HepG2 (cell line): ENCODE measurements around the gene TALDO1. TPM values are rescaled to one million over a fixed set of nuclear protein-coding genes. Genes with fewer than 3 reads are reported as not detected.

Experiments used
- ATAC-seq: fragments of 200-7000 bp; cut with Tn5 transposase; 3 replicates; pipeline ENCODE4 v1.9.1; 2020; ENCODE audit warnings: mild to moderate bottlenecking, moderate library complexity
- BruUV-seq: library from RNA; stranded (reverse); fragments of 400-500 nt; replicated peaks from 2 replicates; lab custom pipeline; 2021; lab: Mats Ljungman, UMichigan
- CTCF ChIA-PET: fragments of 300-600 bp; formaldehyde crosslinking; extraction: SDS; loops from one replicate; lab custom pipeline; 2021; ENCODE audit warnings: low total read pairs, inconsistent platforms, low intra/inter-chr PET ratio; lab: Yijun Ruan, JAX
- POLR2A ChIA-PET: fragments of 350-600 bp; sonication (Branson Sonifier 250); formaldehyde crosslinking; loops from one replicate; lab custom pipeline; 2020; ENCODE audit warnings: antibody characterized with exemption, inconsistent platforms; lab: Yijun Ruan, JAX
- DNase-seq: peaks from one replicate; pipeline ENCODE4 v3.0.0-alpha.2; 2015; ENCODE audit warnings: low spot score
- FAIRE-seq: peaks from 3 replicates; lab custom pipeline; 2011; peaks lifted over from hg19 to GRCh38; lab: Jason Lieb, UNC
- H2AFZ ChIP-seq: one replicate; pipeline ENCODE4 v1.6.1; 2011; ENCODE audit warnings: low read length, inconsistent platforms
- H3K27ac ChIP-seq: fragments of 300-600 bp; 3 replicates; pipeline ENCODE4 v1.8.0; 2011; ENCODE audit warnings: mixed run types, mild to moderate bottlenecking, mixed read lengths, low read length, inconsistent platforms; ENCODE audit not compliant: insufficient read depth; ENCODE audit errors: extremely low read length
- H3K27me3 ChIP-seq, 2 experiments: fragments of 200-600 bp in 1 of 2; 2 replicates in 1 of 2; 3 replicates in 1 of 2; pipeline versions ENCODE4 v1.6.0 to v1.8.0; 2011; ENCODE audit warnings: low read length in 2 of 2, mild to moderate bottlenecking in 2 of 2, moderate library complexity in 2 of 2, inconsistent platforms in 1 of 2; ENCODE audit not compliant: insufficient read depth in 2 of 2, control insufficient read depth in 1 of 2
- H3K36me3 ChIP-seq, 2 experiments: fragments of 200-600 bp in 1 of 2; replicated peaks in 1 of 2; 2 replicates in 1 of 2; 3 replicates in 1 of 2; pipeline versions ENCODE4 v1.5.1 to v1.8.0; 2011; ENCODE audit warnings: low read length in 2 of 2, inconsistent platforms in 1 of 2; ENCODE audit not compliant: insufficient read depth in 2 of 2, control insufficient read depth in 1 of 2
- H3K4me1 ChIP-seq: 2 replicates; pipeline ENCODE4 v1.5.1; 2012; ENCODE audit warnings: low read length, inconsistent platforms; ENCODE audit not compliant: insufficient read depth
- H3K4me2 ChIP-seq: 2 replicates; pipeline ENCODE4 v1.6.0; 2011; ENCODE audit warnings: low read depth, low read length, inconsistent platforms
- H3K4me3 ChIP-seq, 3 experiments: fragments of 200-600 bp in 1 of 3; sonication (generic), shearing (Covaris generic) in 1 of 3; replicated peaks in 1 of 3; 2 replicates each; pipeline ENCODE4 v1.5.1; 2011 to 2016; ENCODE audit warnings: low read length in 3 of 3, inconsistent platforms in 2 of 3, low read depth in 2 of 3, mild to moderate bottlenecking in 2 of 3, control low read depth in 1 of 3, mixed read lengths in 1 of 3; ENCODE audit not compliant: insufficient read depth in 1 of 3
- H3K79me2 ChIP-seq: one replicate; pipeline ENCODE4 v1.6.1; 2011; ENCODE audit warnings: low read length, inconsistent platforms; ENCODE audit not compliant: insufficient read depth
- H3K9ac ChIP-seq: 2 replicates; pipeline ENCODE4 v1.6.0; 2011; ENCODE audit warnings: mild to moderate bottlenecking, low read depth, low read length, inconsistent platforms; ENCODE audit not compliant: insufficient read depth
- H3K9me3 ChIP-seq: 2 replicates; pipeline ENCODE4 v1.5.1; 2012; ENCODE audit warnings: mild to moderate bottlenecking, low read length
- H4K20me1 ChIP-seq: 2 replicates; pipeline ENCODE4 v1.6.0; 2011; ENCODE audit warnings: inconsistent platforms, mild to moderate bottlenecking, low read length, moderate library complexity; ENCODE audit not compliant: insufficient read depth
- AGO1 ChIP-seq: fragments of 200-400 bp; formaldehyde crosslinking; IDR thresholded peaks from 2 replicates; pipeline ENCODE4 v1.6.1; 2017; ENCODE audit warnings: mild to moderate bottlenecking, low read depth, low read length, moderate library complexity; ENCODE audit not compliant: poor library complexity, severe bottlenecking
- AGO2 ChIP-seq: fragments of 200-400 bp; formaldehyde crosslinking; optimal IDR thresholded peaks from 2 replicates; pipeline ENCODE3; 2017; ENCODE audit warnings: mild to moderate bottlenecking, low read depth, low read length, moderate library complexity
- CSRNP2 ChIP-seq: sonication (generic); formaldehyde crosslinking; conservative IDR thresholded peaks from 2 replicates; pipeline ENCODE4 v1.8.0; 2022; ENCODE audit warnings: low read depth, missing genetic modification reagents
- GLMP ChIP-seq: sonication (generic); formaldehyde crosslinking; IDR thresholded peaks from 2 replicates; pipeline ENCODE4 v1.9.0; 2021; ENCODE audit warnings: missing genetic modification reagents, mild to moderate bottlenecking, borderline replicate concordance
- HNRNPL ChIP-seq: fragments of 200-400 bp; formaldehyde crosslinking; IDR thresholded peaks from 2 replicates; pipeline ENCODE4 v1.6.1; 2017; ENCODE audit warnings: mild to moderate bottlenecking, low read depth, low read length
- HOXA3 ChIP-seq: sonication (generic); formaldehyde crosslinking; IDR thresholded peaks from 2 replicates; pipeline ENCODE4 v1.5.0; 2020; ENCODE audit warnings: missing genetic modification reagents
- IRF9 ChIP-seq: sonication (generic); formaldehyde crosslinking; IDR thresholded peaks from 2 replicates; pipeline ENCODE4 v1.8.0; 2022; ENCODE audit warnings: missing genetic modification reagents, mild to moderate bottlenecking, borderline replicate concordance
- MNT ChIP-seq: fragments of 450-650 bp; IDR thresholded peaks from 2 replicates; pipeline ENCODE4 v1.6.1; 2016
- NR2F6 ChIP-seq, 2 experiments: IDR thresholded peaks; 2 replicates each; pipeline ENCODE4 v1.6.1; 2016; ENCODE audit warnings: antibody characterized with exemption in 1 of 2, mild to moderate bottlenecking in 1 of 2
- REL ChIP-seq: sonication (generic); formaldehyde crosslinking; conservative IDR thresholded peaks from 2 replicates; pipeline ENCODE4 v1.8.0; 2022; ENCODE audit warnings: mild to moderate bottlenecking, missing genetic modification reagents, moderate library complexity
- SSRP1 ChIP-seq: IDR thresholded peaks from 2 replicates; pipeline ENCODE4 v1.6.1; 2016; ENCODE audit warnings: control low read depth
- ZBTB20 ChIP-seq: sonication (generic); formaldehyde crosslinking; IDR thresholded peaks from 2 replicates; pipeline ENCODE4 v1.8.1; 2023; ENCODE audit warnings: missing genetic modification reagents, low read depth, mild to moderate bottlenecking, borderline replicate concordance
- ZBTB33 ChIP-seq: sonication (generic); formaldehyde crosslinking; IDR thresholded peaks from 2 replicates; pipeline ENCODE4 v1.4.0; 2020; ENCODE audit warnings: missing genetic modification reagents
- ZNF160 ChIP-seq: sonication (generic); formaldehyde crosslinking; IDR thresholded peaks from 2 replicates; pipeline ENCODE4 v1.8.0; 2022; ENCODE audit warnings: mild to moderate bottlenecking, inconsistent platforms, missing genetic modification reagents
- ZSCAN9 ChIP-seq: IDR thresholded peaks from 2 replicates; pipeline ENCODE4 v1.6.1; 2016; ENCODE audit warnings: borderline replicate concordance
- whole genome bisulfite sequencing: methylation state at CpG from one replicate; pipeline ENCODE4 v1.1.6; 2017; ENCODE audit warnings: low lambda C conversion rate; 5-methylcytosine and 5-hydroxymethylcytosine counted together
- in situ Hi-C: cut with HindIII; loops from 2 replicates; pipeline ENCODE4 v1.10.0; 2017; ENCODE audit warnings: low pct_unique_long_range_greater_than_20kb; ENCODE audit not compliant: extremely low pct_ligation_motif_present
- intact Hi-C: fragments of 100-400 bp; cut with micrococcal nuclease; formaldehyde crosslinking; loops from one replicate; pipeline ENCODE4 v1.10.0; 2022; ENCODE audit not compliant: unreplicated experiment
- polyA plus RNA-seq, 8 experiments: library from polyadenylated mRNA; depleted of rRNA in 3 of 8; stranded (reverse) in 7 of 8; unstranded in 1 of 8; fragments of >200 nt; fragmentation: Illumina TruSeq in 4 of 8; extraction: Trizol in 4 of 8; gene quantifications; 2 replicates each; pipeline versions ENCODE4 v1.2.1 to v1.2.3, GENCODE V29; 2011 to 2016; ENCODE audit warnings: low read depth in 4 of 8, missing spikeins in 1 of 8, mixed read lengths in 1 of 8; ENCODE audit not compliant: insufficient read depth in 1 of 8
- total RNA-seq, 5 experiments: library from RNA; depleted of rRNA; stranded (reverse); fragments of >200 nt; fragmentation: Illumina TruSeq; extraction: Trizol; gene quantifications; 2 replicates each; pipeline ENCODE4 v1.2.3, GENCODE V29; 2016; ENCODE audit warnings: low read depth in 1 of 5

Gene TALDO1
- total and polyA plus RNA-seq, 2 of the 13 experiments (the other 11 are each of a cell fraction or from before 2014, with no cell fraction given) = 107 to 240 TPM

GRCh38 chr11:726278-727220 is 20.7 kb upstream of the TALDO1 start:
- H3K27ac ChIP-seq = no peak overlapping the region
- CTCF ChIA-PET = interaction anchor here (1.9 kb wide), 1 partner anchor 30 kb away, joined by 3 read pairs; no protein-coding TSS in a partner anchor
- no peak for TF ChIP-seq GLMP
- peak; percentile 24; the same call in 1 of the 2 replicates for TF ChIP-seq HOXA3
- TF ChIP-seq MNT = no peak
- TF ChIP-seq SSRP1 (CRISPR knock-in tag) = no peak
- no peak for TF ChIP-seq HNRNPL
- no peak for TF ChIP-seq IRF9 (CRISPR knock-in tag)
- TF ChIP-seq AGO2 = peak; percentile 30
- no peak for TF ChIP-seq ZBTB20 (CRISPR knock-in tag)
- TF ChIP-seq ZSCAN9 (CRISPR knock-in tag) = no peak
- no peak for TF ChIP-seq AGO1
- no peak for TF ChIP-seq ZNF160 (CRISPR knock-in tag)
- no peak for TF ChIP-seq REL
- TF ChIP-seq NR2F6 (IDR thresholded peaks at IDR 0.05) = no peak
- TF ChIP-seq NR2F6 (CRISPR knock-in tag; IDR thresholded peaks at IDR 0.05) = no peak
- no peak for TF ChIP-seq CSRNP2 (CRISPR knock-in tag)
- TF ChIP-seq ZBTB33 (CRISPR knock-in tag) = peak; percentile 32; the same call in 1 of the 2 replicates

More at GRCh38 chr11:726278-727220, 20.7 kb upstream of the TALDO1 start:
- Histone ChIP-seq H2AFZ (no peak overlapping the region), H3K27me3 (no peaks in the 10 kb centered on the region), H3K4me1 (peaks cover 37% of the 10 kb centered on the region), H3K9me3 (no peaks in the 10 kb centered on the region), H3K9ac (no peak overlapping the region), H4K20me1 (peaks cover 2% of the 10 kb centered on the region; the same call in 1 of the 2 replicates), H3K36me3 (peaks cover 20 to 31% of the 10 kb centered on the region in 2 experiments), H3K4me3 (no peak overlapping the region), H3K79me2 (no peaks in the 10 kb centered on the region), H3K4me2 (no peak overlapping the region)
- BruUV-seq = TSS peak; percentile 60
- DNase-seq = no peak
- in situ Hi-C loops (loop anchor here (5.0 kb wide), 1 partner anchor 69 kb away; no protein-coding TSS in a partner anchor), intact Hi-C loops (no loop called here)
- WGBS = 96% methylated on average over 46 of the region's 61 CpGs
- POLR2A ChIA-PET = interaction anchor here (1.2 to 12.6 kb wide), 6 partner anchors 14 to 172 kb away, joined by 3 to 203 read pairs (median 8); partner anchors contain the start of genes DEAF1, EPS8L2, TALDO1 and TMEM80
- ATAC-seq = no peak
- no peak for FAIRE-seq
